ENCODE data around the gene CHST12.
A peak's percentile ranks its signal among the peaks of the same experiment; 100 is the strongest.
"Not testable (repeated sequence)": the region's sequence is repeated elsewhere in the genome, so short reads cannot be mapped to it uniquely, and the experiment has no call there.

The CHST12 gene

GRCh38 chr7:2435146-2435545 is 31.7 kb downstream of the CHST12 start:
- DNase-seq (ENCODE audit: low spot score) = no peak

- DNase-seq (ENCODE audit: low spot score) = no peak
Measured at GRCh38 chr7:2436341-2437104, 33.1 kb downstream of the CHST12 start.

GRCh38 chr7:2437136-2437535 is 33.7 kb downstream of the CHST12 start:
- no peak for DNase-seq (ENCODE audit: low spot score)

DNA sequence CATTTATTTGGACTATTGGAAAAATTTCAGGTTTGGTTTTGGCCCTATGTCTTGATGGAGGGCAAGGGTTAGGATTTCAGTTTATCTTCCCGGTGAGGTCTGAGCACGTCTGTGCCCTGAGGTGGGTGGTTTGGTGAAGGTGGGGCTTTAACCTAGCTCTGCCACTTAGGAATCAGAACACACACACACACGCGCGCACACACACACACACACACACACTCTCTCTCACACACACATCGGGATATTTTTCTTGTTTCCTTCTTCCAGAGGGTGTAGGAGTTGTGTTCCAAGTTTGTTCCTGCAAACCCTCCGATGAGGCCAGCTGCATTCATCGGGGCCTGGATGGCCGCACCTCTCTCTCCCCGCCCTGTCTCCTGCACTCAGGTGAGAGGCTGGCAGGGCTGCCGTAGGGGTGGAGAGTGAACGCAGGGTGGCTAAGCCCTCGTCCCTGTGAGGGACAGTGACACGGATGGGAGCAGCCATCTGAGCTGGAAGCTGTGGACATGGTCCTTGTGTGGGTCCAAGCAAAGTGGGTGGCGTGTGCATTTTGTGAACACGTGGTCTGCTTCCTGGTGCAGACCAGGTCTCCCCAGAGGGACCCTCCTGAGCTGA is 34.2 kb downstream of the CHST12 start:
- no peak for DNase-seq (ENCODE audit: low spot score)

DNA sequence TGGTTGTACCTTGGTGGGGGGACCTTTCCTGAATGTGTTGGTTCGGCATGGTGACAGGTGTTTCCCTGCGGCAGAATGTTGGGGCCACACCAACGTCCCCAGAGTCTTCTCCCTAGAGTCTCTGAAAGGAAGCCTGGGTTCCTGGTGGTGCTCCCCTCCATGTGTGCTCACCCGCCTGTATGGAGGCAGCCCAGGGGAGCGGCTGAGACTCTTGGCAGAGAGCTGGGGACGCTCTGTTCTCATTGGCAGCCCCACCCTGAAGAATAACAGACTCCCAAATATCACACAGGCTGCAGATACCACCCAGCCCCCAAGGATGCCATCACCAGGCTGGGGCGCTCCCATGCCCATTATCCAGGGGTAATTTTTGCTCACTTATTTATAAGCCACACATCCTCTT is 34.8 kb downstream of the CHST12 start:
- DNase-seq (ENCODE audit: low spot score) = no peak

GRCh38 chr7:2438775-2439174 is 35.4 kb downstream of the CHST12 start:
- DNase-seq (ENCODE audit: low spot score) = no peak

DNA sequence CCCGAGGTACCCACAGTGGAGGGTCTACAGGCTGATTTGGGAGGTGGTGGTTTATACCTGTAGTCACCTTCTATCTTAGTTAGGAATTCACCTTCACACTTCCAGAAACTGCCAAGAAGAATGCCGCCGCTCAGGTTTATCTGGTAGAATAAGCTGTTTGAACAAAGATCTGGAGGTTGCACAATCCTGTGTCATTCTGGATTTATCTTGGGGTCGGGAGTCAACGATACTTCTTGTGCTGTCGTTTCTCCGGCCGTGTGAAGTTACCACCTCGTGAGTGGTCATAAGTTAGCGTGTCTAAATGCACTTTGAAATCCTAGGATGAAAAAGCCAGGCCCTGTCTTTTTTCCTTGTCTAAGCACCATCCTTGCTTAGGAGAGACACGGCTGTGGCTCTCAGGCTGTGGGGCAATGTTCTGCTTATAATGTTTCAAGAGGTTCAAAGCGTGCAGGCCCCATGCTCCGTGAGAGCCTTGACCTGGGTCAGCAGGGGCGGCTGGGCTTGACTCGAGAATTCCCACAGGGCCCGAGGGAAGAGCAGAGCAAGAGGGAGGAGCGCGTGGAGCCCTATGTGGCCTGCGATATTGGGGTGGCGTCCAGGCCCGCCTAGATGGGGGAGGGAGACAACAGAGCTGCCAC is 37.3 kb downstream of the CHST12 start:
- no peak for DNase-seq (ENCODE audit: low spot score)

DNA sequence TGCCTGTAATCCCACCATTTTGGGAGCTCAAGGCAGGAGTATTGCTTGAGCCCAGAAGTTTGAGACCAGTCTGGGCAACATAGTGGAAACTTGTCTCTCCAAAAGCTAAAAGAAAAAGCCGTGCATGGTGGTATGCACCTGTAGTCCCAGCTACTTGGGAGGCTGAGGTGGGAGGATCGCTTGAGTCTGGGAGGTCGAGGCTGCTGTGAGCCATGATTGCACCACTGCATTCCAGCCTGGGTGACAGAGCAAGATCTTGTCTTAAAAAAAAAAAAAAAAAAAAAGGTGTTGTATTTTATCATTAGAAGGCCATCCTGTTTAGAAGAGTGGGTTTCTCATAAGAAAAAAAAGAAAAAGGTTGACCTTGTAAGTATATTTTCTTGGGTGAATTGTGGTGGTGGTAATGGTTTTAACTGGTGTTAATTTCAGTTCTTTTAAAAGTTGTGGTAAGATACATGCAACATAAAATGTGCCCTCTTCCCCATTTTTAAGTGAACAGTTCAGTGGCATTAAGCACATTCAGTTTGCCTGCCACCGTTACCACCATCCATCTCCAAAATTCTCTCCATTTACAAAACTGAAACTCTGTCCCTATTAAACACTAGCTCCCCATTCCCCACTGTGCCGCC is 38.1 kb downstream of the CHST12 start:
- DNase-seq (ENCODE audit: low spot score) = no peak

GRCh38 chr7:2443491-2443890 is 40.1 kb downstream of the CHST12 start:
- DNase-seq (ENCODE audit: low spot score) = no peak

DNA sequence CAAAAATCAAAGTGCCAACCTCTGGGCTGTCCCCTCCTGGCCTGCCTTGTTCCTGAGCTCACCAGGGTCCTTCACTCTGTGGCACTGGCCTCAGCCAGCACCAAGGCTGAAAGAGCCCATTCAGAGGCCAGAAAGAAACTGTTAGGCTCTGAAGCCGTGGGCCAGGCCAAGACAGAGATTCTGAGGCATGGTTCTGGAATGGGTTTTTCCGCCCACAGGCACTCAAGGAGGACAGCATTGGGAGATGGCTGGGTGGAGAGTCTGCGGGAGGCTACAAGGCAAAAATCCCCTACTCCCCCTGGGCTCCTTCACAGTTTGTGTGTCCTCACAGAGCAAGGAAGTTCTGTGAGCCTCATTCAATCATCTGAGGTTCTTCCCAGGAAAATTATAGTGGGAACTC is 41.1 kb downstream of the CHST12 start:
- DNase-seq (ENCODE audit: low spot score) = no peak

DNA sequence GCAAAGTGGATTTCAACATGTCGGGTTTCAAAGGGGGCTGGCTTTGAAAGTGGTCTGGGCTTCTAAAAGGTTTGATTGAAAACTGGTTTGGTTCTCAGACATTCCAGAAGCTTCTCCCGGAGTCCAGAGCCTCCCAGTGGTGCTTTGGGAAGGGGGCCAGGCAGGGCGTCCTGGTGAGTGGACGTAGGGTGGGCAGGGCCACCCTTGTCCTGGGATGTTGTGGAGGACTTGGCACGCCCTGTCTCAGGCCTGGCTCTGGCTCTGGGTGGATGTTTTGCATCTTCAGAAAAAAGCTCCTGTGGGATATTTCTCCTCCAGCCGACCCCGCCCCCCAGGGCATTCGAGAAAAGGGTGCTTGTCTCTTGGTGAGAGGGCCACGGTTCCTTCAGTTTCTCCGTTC is 41.6 kb downstream of the CHST12 start:
- DNase-seq (ENCODE audit: low spot score) = no peak

GRCh38 chr7:2445898-2446555 is 42.6 kb downstream of the CHST12 start:
- no peak for DNase-seq (ENCODE audit: low spot score)

- no peak for DNase-seq (ENCODE audit: low spot score)
Measured at GRCh38 chr7:2446676-2447075, 43.3 kb downstream of the CHST12 start.

DNA sequence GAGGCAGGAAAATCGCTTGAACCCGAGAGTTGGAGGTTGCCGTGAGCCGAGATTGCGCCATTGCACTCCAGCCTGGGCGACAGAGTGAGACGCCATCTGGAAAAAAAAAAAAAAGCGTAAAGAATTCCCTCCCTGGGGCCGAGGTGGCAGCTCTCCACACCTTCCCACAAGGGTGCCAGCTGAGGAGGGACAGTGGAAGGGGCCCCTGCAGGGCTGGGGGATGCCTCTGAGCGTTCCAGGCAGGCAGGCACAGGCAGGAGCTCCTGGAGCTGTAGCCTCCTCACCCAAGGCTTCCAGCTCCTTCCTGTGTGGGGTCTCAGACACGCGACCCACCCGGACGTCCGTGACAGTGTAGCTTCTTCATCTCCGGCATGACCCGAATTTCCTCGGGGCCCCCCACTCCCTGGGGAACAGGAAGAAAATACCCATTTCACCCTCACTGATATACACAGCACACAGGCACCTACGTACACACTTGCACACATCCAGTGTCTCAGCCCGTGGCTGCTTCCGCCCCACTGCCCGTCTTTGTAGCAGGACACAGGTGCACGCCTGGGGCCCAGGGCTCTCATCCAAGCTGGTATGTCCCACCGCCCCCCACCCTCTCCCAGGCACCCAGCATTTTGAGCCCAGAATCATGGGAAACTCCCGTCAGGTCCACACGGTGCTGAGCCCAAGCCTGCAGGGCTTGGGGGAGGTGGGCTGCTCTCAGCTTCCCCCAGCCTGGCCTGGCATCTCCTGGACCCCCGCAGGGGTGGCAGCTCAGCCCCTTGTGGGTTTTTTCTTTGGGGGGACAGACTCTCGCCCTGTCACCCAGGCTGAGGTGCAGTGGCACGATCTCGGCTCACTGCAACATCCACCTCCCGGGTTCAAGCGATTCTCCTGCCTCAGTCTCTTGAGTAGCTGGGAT is 47.0 kb downstream of the CHST12 start:
- DNase-seq (ENCODE audit: low spot score) = no peak

DNA sequence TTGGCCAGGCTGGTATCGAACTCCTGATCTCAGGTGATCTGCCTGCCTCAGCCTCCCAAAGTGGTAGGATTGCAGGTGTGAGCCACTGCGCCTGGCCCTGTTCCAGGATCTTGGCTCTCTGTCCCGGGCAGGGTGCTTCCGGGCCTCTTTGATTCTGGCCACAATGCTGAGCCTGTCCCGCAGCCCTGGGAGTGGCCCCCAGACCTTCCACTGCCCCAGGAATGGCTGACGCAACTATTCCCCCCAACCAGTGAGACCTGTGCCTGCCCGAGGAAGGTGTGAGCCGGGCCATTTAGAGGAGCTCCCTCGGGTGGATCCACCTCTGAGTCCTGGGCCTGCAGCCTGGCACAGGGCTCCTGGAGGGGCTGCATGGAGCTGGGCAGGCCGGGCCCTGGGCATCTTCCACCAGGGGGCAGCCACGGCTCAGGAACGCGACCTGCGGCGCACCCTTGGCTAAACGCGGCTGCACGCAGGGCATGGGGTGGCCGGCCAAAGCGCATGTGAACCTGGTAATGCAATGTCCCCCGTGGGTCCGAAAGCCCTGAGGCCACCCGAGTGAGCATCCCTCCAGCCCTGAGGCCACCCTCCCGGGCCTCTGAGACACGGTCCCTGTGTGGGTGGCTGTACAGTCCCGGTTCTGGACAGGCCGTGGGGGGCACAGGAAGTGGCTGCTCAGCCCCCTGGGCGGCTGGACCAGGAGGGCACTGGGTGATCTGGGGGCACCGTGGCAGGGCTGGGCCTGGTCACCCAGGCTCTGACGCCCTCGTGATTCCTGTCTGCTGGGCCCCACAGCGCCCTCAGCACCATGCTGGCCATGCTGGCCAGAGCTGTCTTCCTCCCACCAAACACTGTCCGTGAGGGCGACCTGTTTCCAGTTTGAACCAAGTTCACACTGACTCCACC is 48.0 kb downstream of the CHST12 start:
- DNase-seq (ENCODE audit: low spot score) = peak; percentile 88

- DNase-seq (ENCODE audit: low spot score) = no peak
Measured at GRCh38 chr7:2452074-2452507, 48.7 kb downstream of the CHST12 start.

GRCh38 chr7:2452643-2453270 is 49.3 kb downstream of the CHST12 start:
- DNase-seq (ENCODE audit: low spot score) = no peak

DNA sequence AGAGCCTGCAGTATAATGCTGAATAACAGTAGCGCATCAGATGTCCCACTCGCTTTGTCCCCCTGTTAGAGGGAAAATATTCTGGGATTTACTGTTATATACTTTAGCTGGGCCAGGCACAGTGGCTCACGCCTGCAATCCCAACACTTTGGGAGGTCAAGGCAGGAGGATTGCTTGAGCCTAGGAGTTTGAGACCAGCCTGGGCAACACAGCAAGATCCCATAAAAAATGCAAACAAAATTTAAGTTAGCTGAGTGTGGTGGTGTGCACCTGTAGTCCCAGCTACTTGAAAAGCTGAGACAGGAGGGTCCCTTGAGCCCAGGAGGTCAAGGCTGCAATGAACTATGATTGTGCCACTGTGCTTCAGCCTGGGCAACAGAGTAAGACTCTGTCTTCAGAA is 50.4 kb downstream of the CHST12 start:
- DNase-seq (ENCODE audit: low spot score) = not testable (repeated sequence)

DNA sequence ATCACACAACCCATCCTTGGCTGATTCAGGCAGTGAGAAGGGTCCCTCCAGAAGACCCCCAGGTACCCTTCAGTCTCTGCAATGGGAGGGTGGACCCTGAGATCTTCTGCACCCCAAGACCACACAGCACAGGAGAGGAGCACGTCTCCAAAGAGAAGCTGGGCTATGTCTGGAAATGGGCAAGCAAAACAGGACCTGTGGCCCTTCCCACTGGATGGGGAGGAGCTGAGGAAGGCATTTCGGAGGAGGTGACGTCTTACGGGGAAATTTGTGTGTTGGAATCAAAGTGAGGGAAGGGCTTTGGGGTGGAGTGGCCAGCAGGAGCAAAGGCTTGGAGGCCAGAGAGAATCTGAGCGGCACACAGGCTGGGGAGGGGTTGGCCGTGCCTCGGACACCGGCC is 56.3 kb downstream of the CHST12 start:
- no peak for DNase-seq (ENCODE audit: low spot score)

DNA sequence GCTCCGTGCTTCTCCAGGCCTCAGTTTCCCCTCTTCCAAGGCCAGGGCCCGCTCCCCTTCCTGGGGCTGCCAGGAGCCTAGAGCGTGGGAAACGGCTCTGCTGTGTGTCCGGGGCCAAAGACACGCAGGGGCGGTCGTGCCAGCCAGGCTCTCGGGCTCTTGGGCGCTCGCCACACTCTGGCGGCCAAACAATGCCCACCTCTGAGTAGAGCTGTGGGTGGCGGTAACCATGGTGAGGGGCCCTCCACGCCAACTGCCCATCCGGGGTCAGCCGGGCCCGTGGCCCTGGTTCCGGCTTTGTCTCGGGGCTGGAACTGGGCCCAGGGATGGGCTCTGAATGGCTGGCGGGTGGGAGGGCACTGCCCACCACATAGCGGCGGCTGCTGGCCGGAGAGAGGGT is 56.8 kb downstream of the CHST12 start:
- no peak for DNase-seq (ENCODE audit: low spot score)

Measured in germinal center (tissue), 1 donor.